HCT116 (cell line): ENCODE results near the gene KHDC1L. TPM values are rescaled to one million over a fixed set of nuclear protein-coding genes. Genes with fewer than 3 reads are reported as not detected.
"Not testable (repeated sequence)": the region's sequence is repeated elsewhere in the genome, so short reads cannot be mapped to it uniquely, and the experiment has no call there.

Source experiments
- ATAC-seq: fragments of 200-7000 bp; cut with Tn5 transposase; 2 replicates; pipeline ENCODE4 v1.9.1; 2020; ENCODE audit warnings: mild to moderate bottlenecking, moderate library complexity
- BruUV-seq: library from RNA; stranded (reverse); fragments of 400-500 nt; replicated peaks from 2 replicates; lab custom pipeline; 2021; lab: Mats Ljungman, UMichigan
- CTCF ChIA-PET: fragments of 300-600 bp; sonication (Branson Sonifier 250); formaldehyde crosslinking; loops from one replicate; lab custom pipeline; 2021; ENCODE audit warnings: antibody characterized with exemption; lab: Charles Lee
- POLR2A ChIA-PET: fragments of 300-600, 350-600 bp; sonication (Branson Sonifier 250); formaldehyde crosslinking; loops from one replicate; lab custom pipeline; 2021; ENCODE audit warnings: antibody characterized with exemption; lab: Charles Lee
- RAD21 ChIA-PET, 2 experiments: fragments of 300-600 bp; sonication (Branson Sonifier 250); formaldehyde crosslinking; loops; one replicate each; lab custom pipeline; 2023; ENCODE audit warnings: low total read pairs in 2 of 2; ENCODE audit not compliant: uncharacterized antibody in 2 of 2, unreplicated experiment in 2 of 2, low non-redundant PET in 1 of 2; lab: Charles Lee
- DNase-seq: peaks from one replicate; pipeline ENCODE4 v3.0.0-alpha.2; 2010; ENCODE audit warnings: low read depth, low spot score
- H2AFZ ChIP-seq: fragments of 200-600 bp; shearing (Covaris generic), sonication (generic); 2 replicates; pipeline ENCODE4 v1.6.1; 2017; ENCODE audit warnings: low read depth, mixed run types, mixed read lengths, antibody characterized with exemption, low read length; ENCODE audit not compliant: poor library complexity, severe bottlenecking
- H3K27ac ChIP-seq: 2 replicates; pipeline ENCODE4 v1.5.1; 2012; ENCODE audit warnings: low read depth, low read length
- H3K27me3 ChIP-seq: fragments of 200-600 bp; sonication (generic); 2 replicates; pipeline ENCODE4 v1.6.1; 2016; ENCODE audit warnings: mixed run types, low read length, mixed read lengths; ENCODE audit not compliant: insufficient read depth
- H3K36me3 ChIP-seq, 2 experiments: fragments of 200-500 bp in 1 of 2; fragments of 200-600 bp in 1 of 2; sonication (Bioruptor generic) in 1 of 2; sonication (generic) in 1 of 2; 2 replicates each; pipeline versions ENCODE4 v1.5.1 to v1.6.1; 2014 to 2016; ENCODE audit warnings: low read length in 2 of 2, inconsistent platforms in 1 of 2, mixed read lengths in 1 of 2, mixed run types in 1 of 2; ENCODE audit not compliant: insufficient read depth in 2 of 2, control insufficient read depth in 1 of 2
- H3K4me1 ChIP-seq, 2 experiments: fragments of 200-600 bp in 1 of 2; sonication (generic) in 1 of 2; 2 replicates each; pipeline versions ENCODE4 v1.5.1 to v1.6.1; 2012 to 2017; ENCODE audit warnings: low read length in 2 of 2, inconsistent platforms in 1 of 2, mild to moderate bottlenecking in 1 of 2, mixed read lengths in 1 of 2, mixed run types in 1 of 2, moderate library complexity in 1 of 2; ENCODE audit not compliant: insufficient read depth in 2 of 2, control insufficient read depth in 1 of 2
- H3K4me2 ChIP-seq: fragments of 200-600 bp; sonication (generic); 2 replicates; pipeline ENCODE4 v1.6.1; 2017; ENCODE audit warnings: mixed run types, low read length, mixed read lengths
- H3K4me3 ChIP-seq, 2 experiments: fragments of 200-600 bp in 1 of 2; sonication (generic) in 1 of 2; replicated peaks in 1 of 2; 2 replicates each; pipeline ENCODE4 v1.5.1; 2011 to 2016; ENCODE audit warnings: low read length in 2 of 2, control low read depth in 1 of 2, low read depth in 1 of 2, mild to moderate bottlenecking in 1 of 2, mixed read lengths in 1 of 2, mixed run types in 1 of 2
- H3K79me2 ChIP-seq: fragments of 200-600 bp; sonication (generic); 2 replicates; pipeline ENCODE4 v1.6.1; 2017; ENCODE audit warnings: mild to moderate bottlenecking, mixed run types, low read length, moderate library complexity, mixed read lengths; ENCODE audit not compliant: insufficient read depth
- H3K9ac ChIP-seq: fragments of 200-600 bp; sonication (generic); 2 replicates; pipeline ENCODE4 v1.6.1; 2016; ENCODE audit warnings: low read length, mixed read lengths
- H3K9me2 ChIP-seq: fragments of 200-600 bp; sonication (generic), shearing (Covaris generic); 2 replicates; pipeline ENCODE4 v1.6.1; 2017; ENCODE audit warnings: mixed run types, mild to moderate bottlenecking, moderate library complexity; ENCODE audit not compliant: insufficient read depth
- H3K9me3 ChIP-seq, 2 experiments: fragments of 200-500 bp in 1 of 2; fragments of 200-600 bp in 1 of 2; sonication (Bioruptor generic) in 1 of 2; sonication (generic) in 1 of 2; 2 replicates each; pipeline ENCODE4 v1.6.1; 2014 to 2017; ENCODE audit warnings: low read length in 2 of 2, mixed read lengths in 2 of 2, inconsistent platforms in 1 of 2, low read depth in 1 of 2, mild to moderate bottlenecking in 1 of 2, mixed run types in 1 of 2, moderate library complexity in 1 of 2; ENCODE audit not compliant: control insufficient read depth in 1 of 2, insufficient read depth in 1 of 2
- H4K20me1 ChIP-seq: fragments of 200-600 bp; sonication (generic), shearing (Covaris generic); 2 replicates; pipeline ENCODE4 v1.6.1; 2017; ENCODE audit warnings: mixed run types, mild to moderate bottlenecking, moderate library complexity; ENCODE audit not compliant: insufficient read depth
- CBX3 ChIP-seq: IDR thresholded peaks from 2 replicates; pipeline ENCODE4 v1.6.1; 2012; ENCODE audit warnings: low read depth
- CEBPB ChIP-seq: IDR thresholded peaks from 2 replicates; pipeline ENCODE4 v1.6.1; 2012; ENCODE audit warnings: low read depth
- EGR1 ChIP-seq: IDR thresholded peaks from 2 replicates; pipeline ENCODE4 v1.6.1; 2012; ENCODE audit warnings: low read depth
- FOSL1 ChIP-seq: IDR thresholded peaks from 2 replicates; pipeline ENCODE4 v1.6.1; 2012; ENCODE audit warnings: low read depth
- JUND ChIP-seq: IDR thresholded peaks from 2 replicates; pipeline ENCODE4 v1.6.1; 2012
- RAD21 ChIP-seq: IDR thresholded peaks from 2 replicates; pipeline ENCODE4 v1.6.1; 2012; ENCODE audit warnings: low read depth, mild to moderate bottlenecking
- REST ChIP-seq: IDR thresholded peaks from 2 replicates; pipeline ENCODE4 v1.6.1; 2012; ENCODE audit warnings: low read depth
- SIN3A ChIP-seq: IDR thresholded peaks from 2 replicates; pipeline ENCODE4 v1.6.1; 2012; ENCODE audit warnings: low read depth
- SP1 ChIP-seq: IDR thresholded peaks from 2 replicates; pipeline ENCODE4 v1.6.1; 2012; ENCODE audit warnings: low read depth
- SRF ChIP-seq: IDR thresholded peaks from 2 replicates; pipeline ENCODE4 v1.6.1; 2012; ENCODE audit warnings: low read depth
- YY1 ChIP-seq: IDR thresholded peaks from 2 replicates; pipeline ENCODE4 v1.6.1; 2011; ENCODE audit warnings: low read length, low read depth, moderate library complexity, mild to moderate bottlenecking; ENCODE audit not compliant: insufficient replicate concordance; ENCODE audit errors: extremely low read depth
- ZBTB33 ChIP-seq: IDR thresholded peaks from 2 replicates; pipeline ENCODE4 v1.6.1; 2011; ENCODE audit warnings: mild to moderate bottlenecking, low read length, moderate library complexity; ENCODE audit not compliant: insufficient replicate concordance; ENCODE audit errors: extremely low read depth
- ZFX ChIP-seq: fragments of 450-650 bp; IDR thresholded peaks from 2 replicates; pipeline ENCODE4 v1.6.1; 2017
- intact Hi-C: fragments of 100-400 bp; cut with micrococcal nuclease; formaldehyde crosslinking; loops from 2 replicates; pipeline ENCODE4 v1.10.0; 2022
- total RNA-seq: library from RNA; stranded (reverse); gene quantifications from one replicate; pipeline ENCODE4 v1.2.1, GENCODE V29; 2021; ENCODE audit not compliant: unreplicated experiment

KHDC1L gene
- total RNA-seq, 1 experiment from 2014 or later = 5.4 TPM

- TF ChIP-seq EGR1 (no peak), CEBPB (no peak)
Measured at GRCh38 chr6:73194744-73195143, 30.6 kb downstream of the KHDC1L start (continued).

DNA sequence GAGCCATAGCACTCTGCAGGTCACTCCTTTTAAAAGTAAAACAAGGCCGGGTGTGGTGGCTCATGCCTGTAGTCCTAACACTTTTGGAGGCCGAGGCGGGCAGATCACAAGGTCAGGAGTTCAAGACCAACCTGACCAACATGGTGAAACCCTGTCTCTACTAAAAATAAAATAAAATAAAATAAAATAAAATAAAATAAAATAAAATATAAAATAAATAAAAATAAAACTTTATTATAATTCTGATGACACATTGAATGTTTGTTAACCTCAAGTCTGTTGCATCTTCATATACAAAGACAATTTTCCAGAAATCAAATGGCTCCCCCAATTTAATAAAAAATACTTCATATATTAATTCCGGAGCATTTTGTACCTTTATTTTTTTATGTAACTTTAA lies 32.0 kb downstream of the KHDC1L start:
- H2AFZ ChIP-seq, H3K4me3 ChIP-seq, H3K36me3 ChIP-seq, DNase-seq, H3K27me3 ChIP-seq, H3K9me3 ChIP-seq, POLR2A ChIA-PET, CTCF ChIA-PET, RAD21 ChIA-PET, H3K4me2 ChIP-seq, H3K4me1 ChIP-seq, H4K20me1 ChIP-seq, H3K79me2 ChIP-seq, BruUV-seq, intact Hi-C loops, ATAC-seq, H3K9ac ChIP-seq, H3K9me2 ChIP-seq, H3K27ac ChIP-seq: not testable (repeated sequence)

- Histone ChIP-seq H3K9me2 (no peaks in the 10 kb centered on the region), H4K20me1 (no peaks in the 10 kb centered on the region), H3K9ac (no peak overlapping the region), H3K36me3 (no peaks in the 10 kb centered on the region), H3K9me3 (no peaks in the 10 kb centered on the region), H3K4me1 (no peaks in the 10 kb centered on the region), H3K27ac (no peak overlapping the region), H3K4me2 (no peak overlapping the region), H3K79me2 (no peaks in the 10 kb centered on the region), H2AFZ (no peak overlapping the region), H3K27me3 (peaks cover 71% of the 10 kb centered on the region), H3K4me3 (no peak overlapping the region)
- TF ChIP-seq JUND = no peak
- no peak for TF ChIP-seq SRF
- no peak for TF ChIP-seq CBX3
- no peak for TF ChIP-seq FOSL1
- no peak for TF ChIP-seq SP1
- no peak for TF ChIP-seq ZFX
- no peak for TF ChIP-seq SIN3A
- no peak for TF ChIP-seq RAD21
- no peak for TF ChIP-seq ZBTB33
- no peak for TF ChIP-seq REST
- no peak for TF ChIP-seq YY1
- BruUV-seq = no TSS peak
- ChIA-PET RAD21 (no interaction called here), POLR2A (no interaction called here), CTCF (no interaction called here)
- intact Hi-C loops = loop anchor here (5.0 kb wide), 2 partner anchors 145 to 1650 kb away; no protein-coding TSS in a partner anchor
- DNase-seq (no peak), ATAC-seq (no peak)
Measured at GRCh38 chr6:73182021-73182607, 43.2 kb downstream of the KHDC1L start.
